NCI-H345 treated with DMSO at 0.1 percent for 48 hours (cell line): ENCODE measurements around the gene GPR176.
"Not testable (repeated sequence)": the region's sequence is repeated elsewhere in the genome, so short reads cannot be mapped to it uniquely, and the experiment has no call there.

Source experiments
- DNase-seq: peaks from one replicate; lab custom pipeline; 2025; ENCODE audit not compliant: unreplicated experiment; lab: John Stamatoyannopoulos, UW

The GPR176 gene

DNA sequence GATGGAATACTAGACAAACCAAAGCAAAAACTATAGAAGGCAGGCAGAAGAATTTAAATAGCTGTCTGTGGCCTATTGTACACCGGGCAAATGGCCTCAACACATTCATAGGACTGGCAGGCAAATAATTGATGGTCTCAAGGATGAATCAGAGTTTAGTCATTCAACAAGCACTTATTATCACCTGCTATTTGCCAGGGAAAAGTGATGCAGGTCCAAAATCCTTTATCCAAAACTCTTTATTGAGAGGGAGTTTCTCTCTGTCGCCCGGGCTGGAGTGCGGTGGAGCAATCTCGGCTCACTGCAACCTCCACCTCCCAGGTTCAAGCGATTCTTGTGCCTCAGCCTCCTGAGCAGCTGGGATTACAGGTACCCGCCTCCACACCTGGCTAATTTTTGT is 16.1 kb upstream of the GPR176 start:
- DNase-seq, result no peak

DNA sequence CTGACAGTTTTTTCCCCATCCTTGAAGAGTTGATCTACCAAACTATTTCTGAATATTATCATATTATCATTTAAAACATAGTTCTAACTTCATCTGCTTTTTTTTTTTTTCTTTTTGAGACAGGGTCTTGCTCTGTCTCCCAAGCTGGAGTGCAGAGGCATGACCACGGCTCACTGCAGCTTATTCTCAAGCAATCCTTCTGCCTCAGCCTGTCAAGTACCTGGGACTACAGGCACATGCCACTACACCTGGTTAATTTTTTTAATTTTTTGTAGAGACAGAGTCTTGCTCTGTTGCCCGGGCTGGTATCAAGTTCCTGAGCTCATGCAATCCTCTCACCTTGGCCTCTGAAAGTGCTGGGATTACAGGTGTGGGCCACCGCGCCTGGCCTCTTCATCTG is 15.2 kb upstream of the GPR176 start:
- DNase-seq, result no peak

DNA sequence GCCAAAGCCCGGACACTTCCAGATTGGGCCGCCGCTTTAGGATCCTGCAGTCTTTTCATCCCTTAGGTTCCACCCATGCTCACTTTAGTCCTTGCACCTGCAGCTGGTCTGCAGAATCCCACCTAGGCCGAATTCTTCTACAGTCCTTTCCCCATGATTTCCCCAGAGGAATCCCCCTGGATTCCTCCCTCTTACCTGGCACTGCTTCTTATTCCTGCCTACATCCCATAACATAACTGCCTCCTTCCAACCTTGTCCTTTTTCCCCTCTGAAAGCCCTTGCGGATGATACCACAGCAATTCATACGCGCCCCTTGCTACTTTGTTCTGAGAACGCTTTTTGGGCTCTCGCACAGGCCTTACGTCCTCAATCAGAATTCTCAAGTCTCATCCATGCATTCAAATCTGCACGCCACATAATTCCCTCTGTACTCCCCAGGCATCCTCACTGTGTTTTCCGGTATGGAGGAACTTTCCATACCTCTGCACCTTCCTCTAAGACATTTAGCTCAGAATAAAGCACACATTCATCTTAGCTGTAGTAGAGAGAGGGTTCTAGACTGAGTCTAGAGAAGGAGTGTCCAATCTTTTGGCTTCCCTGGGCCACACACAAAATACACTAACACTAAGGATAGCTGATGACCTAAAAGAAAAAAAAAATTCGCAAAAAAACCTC is 14.5 kb upstream of the GPR176 start:
- DNase-seq, result no peak

DNA sequence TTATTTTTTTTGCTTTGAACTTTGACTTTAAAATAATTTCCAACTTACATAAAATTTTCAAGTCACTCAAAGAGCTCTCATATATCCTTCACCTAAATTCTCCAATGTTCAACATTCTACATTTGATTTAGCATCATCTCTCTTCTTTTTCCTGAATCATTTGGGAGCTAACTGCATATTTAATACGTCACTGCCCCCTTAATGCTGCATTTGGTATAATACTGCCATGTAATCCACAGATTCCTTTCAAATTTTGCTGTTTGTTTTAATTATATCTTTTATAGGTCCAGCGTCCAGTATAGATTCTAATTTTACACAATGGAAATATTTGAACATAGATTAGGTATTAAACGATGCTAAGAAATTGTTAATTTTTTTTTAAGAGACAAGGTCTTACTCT is 11.5 kb upstream of the GPR176 start:
- no peak for DNase-seq

DNA sequence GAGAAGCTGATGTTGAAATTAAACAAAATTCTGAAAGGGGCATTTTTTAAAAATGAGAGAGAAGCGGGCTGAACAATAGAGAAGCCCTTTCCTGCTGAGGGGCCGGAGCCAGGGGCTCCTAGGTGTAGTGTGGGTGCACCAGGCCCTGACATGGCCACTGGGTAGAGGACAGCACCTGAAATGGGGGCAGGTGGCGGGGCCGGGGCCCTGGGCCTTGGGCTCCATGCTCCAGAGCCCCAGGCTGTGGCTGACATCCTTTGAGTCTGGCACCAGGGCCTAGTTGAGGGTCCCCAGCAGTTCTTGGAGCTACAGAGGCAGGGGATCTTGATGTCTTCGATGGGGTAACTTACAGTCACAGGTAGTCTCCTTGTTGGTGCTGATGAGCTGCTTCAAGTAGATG is 6.5 kb upstream of the GPR176 start:
- DNase-seq, result no peak

DNA sequence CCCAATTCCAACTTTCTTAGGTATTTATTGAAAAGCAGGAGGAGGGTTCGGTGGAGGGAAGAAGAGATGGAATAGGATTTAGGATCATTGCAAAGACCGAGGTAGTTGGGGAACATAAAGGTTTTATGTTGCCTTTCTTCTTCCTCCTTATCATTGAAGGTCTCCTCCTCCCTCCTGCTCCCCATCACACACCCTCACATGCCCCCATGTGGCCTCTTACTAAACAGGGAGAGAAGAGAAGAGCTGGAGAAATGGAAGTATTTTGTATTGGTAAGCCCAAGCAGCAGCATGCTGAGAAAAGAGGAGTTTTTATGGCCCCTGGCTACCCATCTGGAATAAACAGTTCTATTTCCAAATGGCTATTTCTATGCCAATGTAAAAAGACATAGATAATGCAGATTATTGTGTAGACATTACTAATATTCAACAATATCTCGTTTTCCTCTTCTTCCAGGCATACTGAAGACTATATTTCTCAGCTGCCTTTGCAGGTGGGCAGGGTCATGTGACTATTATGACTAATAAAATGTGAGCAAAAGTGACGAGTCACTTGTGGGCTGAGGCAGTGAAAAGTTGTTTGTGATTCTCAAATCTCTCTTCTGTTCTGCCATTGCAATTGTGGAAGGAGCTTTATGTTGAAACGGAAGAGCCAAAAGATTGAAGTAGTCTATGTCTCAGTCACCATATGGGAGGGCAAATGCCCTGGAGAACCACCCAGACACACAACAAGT is 5.2 kb upstream of the GPR176 start:
- no peak for DNase-seq

DNA sequence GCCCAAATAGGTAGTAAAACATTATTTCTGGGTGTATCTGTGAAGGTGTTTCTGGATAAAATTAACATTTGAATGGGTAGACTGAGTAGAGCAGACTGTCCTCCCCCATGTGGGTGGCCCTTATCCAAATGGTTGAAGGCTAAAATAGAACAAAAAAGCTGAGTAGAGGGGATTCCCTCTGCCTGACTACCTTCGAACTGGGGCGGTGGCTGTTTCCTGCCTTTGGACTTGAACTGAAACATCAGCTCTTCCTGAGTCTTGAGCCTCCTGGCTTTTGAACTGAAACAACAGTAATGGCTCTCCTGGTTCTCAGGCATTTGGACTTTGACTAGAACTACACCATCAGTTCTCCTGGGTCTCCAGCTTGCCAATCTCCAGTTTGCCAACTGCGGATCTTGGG is 4.4 kb upstream of the GPR176 start:
- DNase-seq, result no peak

DNA sequence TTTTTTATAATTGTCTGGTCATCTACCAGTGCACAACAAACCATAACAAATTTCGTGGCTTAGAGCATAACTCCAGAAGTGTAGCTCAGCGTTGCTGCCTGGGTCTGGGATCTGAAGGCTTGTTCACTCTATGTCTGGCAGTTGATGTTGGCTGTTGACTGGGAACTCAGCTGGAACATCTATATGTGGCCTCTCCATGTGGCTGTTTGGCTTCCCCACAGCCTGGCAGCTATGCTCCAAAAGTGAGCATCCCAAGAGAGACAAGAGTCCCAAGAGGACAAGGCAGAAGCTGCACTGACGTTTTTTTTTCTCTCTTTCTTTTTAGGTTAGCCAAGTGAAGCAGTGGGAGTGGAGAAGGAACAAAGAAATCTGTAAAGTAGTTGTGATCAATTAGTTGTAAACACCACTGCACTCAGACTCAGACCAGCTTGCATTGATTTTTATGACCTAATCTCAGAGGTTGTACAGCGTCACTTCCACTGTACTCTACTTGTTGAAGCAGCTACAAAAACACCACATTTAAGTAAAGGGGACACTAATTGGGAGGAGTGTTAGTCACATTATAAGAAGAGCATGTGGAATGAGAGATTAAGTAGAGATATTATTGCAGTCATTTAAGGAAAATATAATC is 2.5 kb upstream of the GPR176 start:
- no peak for DNase-seq

DNA sequence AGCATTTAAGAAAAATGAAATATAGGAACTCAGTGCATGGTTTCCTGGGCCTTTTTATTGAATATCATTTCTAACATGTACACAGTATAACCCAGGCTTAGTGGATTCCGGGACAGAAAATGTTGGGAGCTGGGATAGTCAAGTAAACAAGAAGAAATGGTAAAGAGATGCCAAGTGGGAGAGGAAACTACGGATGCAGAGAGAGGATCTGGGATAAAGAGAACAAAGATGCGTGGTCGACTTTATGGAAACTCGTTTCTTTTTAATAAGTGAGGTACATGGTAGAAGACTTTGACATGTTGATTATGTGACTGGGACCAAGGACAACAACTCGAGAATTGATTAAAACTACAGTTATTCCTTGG is 1.2 kb upstream of the GPR176 start:
- peak; percentile 28 for DNase-seq

DNA sequence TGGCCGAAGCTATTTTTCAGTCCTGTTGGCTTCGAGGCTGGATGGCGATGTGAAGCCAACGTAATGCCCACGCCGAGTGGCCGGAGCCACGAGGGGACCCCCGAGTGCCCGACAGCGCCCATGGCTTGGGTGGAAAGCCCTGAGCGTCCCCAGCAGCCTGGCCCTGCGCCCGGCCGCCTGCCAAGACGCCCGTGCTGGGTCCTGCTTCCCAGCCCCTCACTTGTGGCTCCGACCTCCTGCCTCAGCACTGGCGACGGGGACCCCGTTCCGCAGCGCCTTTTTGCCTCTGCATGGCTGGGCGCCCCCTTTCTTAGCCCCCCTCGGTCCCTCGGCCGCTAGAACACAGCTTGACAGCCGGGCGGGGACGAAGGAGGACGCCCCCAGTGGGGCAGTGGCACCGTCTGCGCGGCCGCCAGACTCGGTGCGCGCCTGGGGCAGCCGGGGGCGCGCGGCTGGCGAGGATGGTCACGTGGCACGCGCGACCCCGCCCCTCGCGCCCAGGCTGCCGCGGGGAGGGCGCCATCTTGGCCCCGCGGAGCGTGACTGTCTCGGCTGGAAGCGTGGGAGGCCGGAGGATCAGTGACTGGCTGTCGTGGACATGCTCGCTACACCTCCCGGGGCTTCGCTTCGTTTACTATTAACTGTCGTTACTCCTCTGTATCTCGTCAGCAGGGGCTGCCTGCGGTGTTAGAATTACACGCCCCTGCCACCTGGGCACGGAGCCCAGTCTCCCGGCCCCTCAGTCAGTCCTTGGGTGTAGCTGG is 626 bp upstream of the GPR176 start:
- DNase-seq, result peak; percentile 42

DNA sequence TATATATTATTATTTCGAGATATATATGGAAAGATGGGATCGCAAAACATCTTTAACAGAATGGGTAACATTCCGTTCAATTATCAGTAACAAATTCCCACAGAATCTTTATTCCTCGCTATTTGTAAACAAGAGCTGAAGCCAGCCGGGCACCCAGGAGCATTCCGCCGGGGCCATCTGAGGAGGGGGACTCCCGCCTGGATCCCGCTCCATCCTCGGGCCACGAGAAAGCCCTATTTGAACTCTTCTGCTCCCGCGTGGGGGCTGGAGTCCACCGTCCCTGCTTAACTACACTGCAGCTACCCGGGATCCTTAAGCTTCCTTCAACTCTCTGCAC is 687 bp downstream of the GPR176 start:
- DNase-seq, result no peak

DNA sequence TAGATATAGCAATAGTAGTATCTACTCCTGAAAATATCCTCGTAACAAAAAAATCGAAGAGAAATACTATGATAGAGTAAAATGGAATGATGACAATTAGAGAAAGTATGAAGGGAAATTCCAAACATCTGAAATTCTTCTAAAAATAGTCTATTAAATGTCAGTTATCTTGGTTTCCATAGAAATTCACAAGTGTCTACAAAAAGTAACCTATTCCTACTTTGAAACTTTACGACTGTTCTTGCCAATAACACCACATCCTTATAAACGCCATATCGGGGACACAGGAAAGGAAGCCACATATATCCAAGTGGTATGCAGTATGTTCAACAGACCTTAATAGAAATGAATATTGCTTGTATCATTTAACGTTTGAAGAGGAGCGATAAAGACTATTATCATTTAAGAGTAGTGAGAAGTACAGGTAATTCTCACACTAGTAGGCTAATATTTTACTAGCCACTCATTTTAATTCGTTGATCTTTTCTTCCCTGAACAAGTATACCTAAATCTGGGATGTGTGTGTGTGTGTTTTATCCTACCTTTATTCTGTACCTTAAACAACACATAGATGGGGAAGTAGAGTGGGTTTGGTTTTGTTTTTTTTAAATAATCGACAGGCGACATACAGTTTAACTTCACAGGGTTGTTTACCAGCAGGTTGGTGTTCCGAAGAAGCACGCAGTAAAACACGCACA is 1.2 kb downstream of the GPR176 start:
- DNase-seq, result no peak

DNA sequence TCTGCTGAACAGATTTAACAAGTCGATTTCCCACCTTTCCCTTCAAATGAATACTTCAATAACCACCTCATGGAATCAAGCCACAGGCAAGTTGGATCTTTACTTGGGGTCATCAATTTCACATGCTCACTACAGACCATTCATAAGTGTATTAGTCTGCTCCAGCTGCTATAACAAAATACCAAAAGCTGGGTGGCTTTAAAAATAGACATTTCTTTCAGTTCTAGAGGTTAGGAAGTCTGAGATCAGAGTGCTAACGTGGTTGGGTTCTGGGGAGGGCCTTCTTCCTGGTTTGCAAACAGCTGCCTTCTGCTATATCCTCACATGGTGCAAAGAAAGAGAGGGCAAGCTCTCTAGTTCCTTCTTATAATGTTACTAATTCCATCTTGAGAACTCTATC is 5.1 kb downstream of the GPR176 start:
- no peak for DNase-seq

DNA sequence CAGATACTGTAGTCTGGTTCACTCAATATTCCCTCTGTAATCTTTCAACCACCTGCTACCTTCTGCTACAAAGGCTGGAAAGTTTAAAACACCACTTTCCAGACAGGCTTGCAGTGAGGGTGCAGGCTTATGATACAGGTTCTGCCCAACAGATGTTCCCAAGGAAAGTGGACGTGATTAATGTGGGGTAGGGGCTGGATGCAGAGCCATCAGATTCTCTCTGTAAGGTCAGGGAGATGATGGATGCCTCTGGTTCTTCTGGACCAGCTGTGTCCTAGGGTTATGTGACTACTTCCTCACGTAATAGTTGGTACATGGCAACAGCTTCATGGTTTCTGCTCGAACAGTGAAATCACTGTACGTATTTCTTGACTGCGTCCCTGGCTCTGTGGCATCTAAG is 11.1 kb downstream of the GPR176 start:
- no peak for DNase-seq

DNA sequence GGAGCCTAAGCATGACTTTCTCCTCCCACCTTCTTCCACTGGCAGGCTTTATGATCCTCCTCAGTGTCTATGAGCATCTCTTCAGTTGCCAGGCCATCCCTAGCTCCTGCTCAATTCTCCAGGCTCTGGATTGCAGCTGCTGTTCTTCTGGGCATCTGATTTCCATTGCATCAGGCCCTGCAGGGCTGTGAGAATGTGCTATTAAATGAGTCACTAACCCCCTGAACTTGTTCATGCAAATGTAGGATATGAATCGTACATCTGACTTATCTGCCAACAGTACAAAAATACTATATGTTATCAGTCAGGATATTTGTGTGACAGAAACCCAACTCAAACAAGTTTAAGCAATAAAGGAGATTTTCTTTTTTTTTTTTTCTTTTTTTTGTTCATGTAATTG is 11.9 kb downstream of the GPR176 start:
- DNase-seq, result no peak

DNA sequence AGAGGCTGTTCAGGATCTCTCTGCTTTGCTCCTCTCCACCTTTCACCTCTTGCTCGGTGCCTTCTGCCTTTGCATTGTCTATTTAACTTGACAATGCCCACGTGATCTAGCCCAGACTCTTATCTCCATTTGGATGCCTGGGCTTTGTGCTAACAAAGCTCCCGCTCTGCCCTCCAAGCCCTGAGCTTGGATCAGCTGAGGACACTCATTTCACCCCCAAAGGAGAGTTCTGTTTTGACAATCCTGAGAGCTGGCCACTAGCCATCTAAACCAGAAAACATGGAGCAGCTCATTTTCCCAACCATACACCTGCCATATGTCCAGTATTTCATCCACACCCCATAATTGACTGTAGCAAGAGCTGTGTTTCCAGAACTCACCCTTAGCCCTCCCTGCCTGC is 12.8 kb downstream of the GPR176 start:
- no peak for DNase-seq

DNA sequence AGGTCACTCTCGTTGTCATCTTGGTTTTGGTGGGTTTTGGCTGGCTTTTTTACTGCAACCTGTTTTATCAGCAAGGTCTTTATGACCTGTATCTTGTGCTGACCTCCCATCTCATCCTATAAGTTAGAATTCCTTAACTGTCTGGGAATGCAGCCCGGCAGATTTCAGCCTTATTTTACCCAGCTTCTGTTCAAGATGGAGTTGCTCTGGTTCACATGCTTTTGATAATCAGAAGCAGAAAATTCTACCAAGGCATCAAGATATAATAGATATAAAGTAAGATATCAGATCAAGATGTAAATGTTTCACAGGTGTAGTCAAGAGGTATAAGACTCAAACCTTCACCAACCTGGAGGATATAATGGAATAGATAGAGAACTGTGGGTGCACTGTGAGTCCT is 16.0 kb downstream of the GPR176 start:
- DNase-seq, result no peak

DNA sequence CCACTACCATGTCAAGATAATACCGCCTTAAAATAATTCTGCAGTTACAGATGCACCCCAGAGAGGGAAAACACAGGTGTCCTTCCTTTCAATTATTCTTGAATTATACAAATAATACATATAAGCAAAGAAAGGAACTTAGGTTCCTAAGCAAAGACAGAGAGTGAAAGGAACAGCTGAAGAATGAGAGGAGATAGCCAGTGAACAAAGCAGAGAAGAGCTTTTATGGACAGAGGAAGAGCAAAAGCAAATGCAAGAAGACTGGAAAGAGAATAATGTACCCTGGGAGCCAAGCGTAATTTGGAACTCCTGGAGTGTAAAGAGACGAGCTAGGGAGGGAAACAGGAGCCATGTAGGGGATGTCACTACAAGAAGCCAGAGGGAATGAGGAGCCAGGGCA is 21.7 kb downstream of the GPR176 start:
- no peak for DNase-seq

DNA sequence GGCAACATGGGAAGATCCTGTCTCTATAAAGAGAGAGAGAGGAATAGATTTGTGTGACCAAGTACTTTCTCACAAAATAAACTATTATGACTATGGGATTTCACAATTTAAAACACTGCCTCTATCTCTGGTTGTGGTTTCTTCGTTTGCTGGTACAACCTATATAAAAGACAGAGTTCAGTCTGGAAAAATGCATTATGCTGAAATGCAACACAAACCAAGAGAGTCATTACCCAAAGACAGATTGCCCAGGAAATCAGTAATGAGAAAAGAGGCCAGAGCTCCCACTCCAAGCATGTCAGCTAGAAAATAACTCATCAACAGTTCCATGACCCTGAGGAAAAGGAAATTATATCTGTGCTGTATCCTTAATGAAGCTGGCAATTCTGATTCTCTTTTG is 23.2 kb downstream of the GPR176 start:
- no peak for DNase-seq

DNA sequence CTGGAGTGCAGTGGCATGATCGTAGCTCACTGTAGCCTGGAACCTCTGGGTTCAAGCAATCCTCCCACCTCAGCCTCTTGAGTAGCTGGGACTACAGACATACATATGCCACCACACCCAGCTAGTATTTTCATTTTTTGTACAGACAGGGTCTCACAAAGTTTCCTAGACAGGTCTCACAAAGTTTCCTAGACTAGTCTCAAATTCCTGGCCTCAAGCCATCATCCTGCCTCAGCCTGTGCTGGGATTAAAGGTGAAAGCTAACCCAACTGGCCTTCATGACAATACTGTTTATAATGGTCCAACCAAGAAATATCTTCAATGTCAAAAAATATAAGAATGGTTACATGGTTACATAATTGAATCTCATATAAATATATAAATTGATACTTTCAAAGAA is 24.0 kb downstream of the GPR176 start:
- DNase-seq, result no peak

DNA sequence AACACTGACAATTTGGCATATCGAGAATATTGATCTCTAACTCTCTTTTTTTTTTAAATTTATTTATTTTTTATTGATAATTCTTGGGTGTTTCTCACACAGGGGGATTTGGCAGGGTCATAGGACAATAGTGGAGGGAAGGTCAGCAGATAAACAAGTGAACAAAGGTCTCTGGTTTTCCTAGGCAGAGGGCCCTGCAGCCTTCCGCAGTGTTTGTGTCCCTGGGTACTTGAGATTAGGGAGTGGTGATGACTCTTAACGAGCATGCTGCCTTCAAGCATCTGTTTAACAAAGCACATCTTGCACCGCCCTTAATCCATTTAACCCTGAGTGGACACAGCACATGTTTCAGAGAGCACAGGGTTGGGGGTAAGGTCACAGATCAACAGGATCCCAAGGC is 27.0 kb downstream of the GPR176 start:
- DNase-seq, result not testable (repeated sequence)
